ENCODE results near the gene PXDN. TPM values are rescaled to one million over a fixed set of nuclear protein-coding genes. Genes with fewer than 3 reads are reported as not detected.

PXDN gene
- total and polyA plus RNA-seq, 2 donors (not counting 3 experiments of a cell fraction or from before 2014, with no cell fraction given) = 231 to 308 TPM

DNA sequence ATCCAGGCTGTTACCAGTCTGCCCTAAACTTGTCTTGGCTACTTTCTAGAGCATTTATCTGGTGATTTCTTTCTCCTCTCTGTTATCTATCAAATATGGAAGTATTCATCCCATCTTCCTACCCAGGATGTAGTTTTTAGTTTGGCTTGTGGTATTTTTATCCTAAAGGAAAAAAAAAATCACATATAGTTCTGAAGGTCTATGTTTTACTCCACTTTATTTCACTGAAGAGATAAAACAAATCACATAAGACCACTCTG is 62.2 kb downstream of the PXDN start:
- ChIA-PET CTCF (interaction anchor here (1.4 to 3.0 kb wide), 3 partner anchors 9 to 69 kb away, joined by 3 to 14 read pairs (median 4); no protein-coding TSS in a partner anchor), POLR2A (no interaction called here)
- peaks cover 9% of the 10 kb centered on the region for H3K4me1 ChIP-seq (ENCODE audit: control insufficient read depth, extremely low read depth, insufficient read depth, low read length)
- H3K9ac ChIP-seq (replicated peaks; ENCODE audit: extremely low read depth, insufficient read depth, low read length) = no peak overlapping the region
- BruUV-seq (replicated peaks) = no TSS peak
- dilution Hi-C loops (cut with MboI; ENCODE audit: extremely low pct_ligation_motif_present, low sequenced_read_pairs) = no loop called here
- H3K9me1 ChIP-seq (replicated peaks; ENCODE audit: control insufficient read depth, extremely low read depth, insufficient read depth, low read length) = no peaks in the 10 kb centered on the region
- DNase-seq (ENCODE audit: low read depth, low spot score) (no peak), FAIRE-seq (no peak)
- no peak overlapping the region for H3K4me3 ChIP-seq (replicated peaks in 1 of 3; ENCODE audit: insufficient read depth in 1 of 3, low read depth in 1 of 3, low read length in 3 of 3)
- H3K27ac ChIP-seq (ENCODE audit: insufficient read depth, low read depth, low read length) = no peak overlapping the region
- no peaks in the 10 kb centered on the region for H3K27me3 ChIP-seq (ENCODE audit: control insufficient read depth in 2 of 2, insufficient read depth in 2 of 2, low read length in 2 of 2)
- no peaks in the 10 kb centered on the region for H3K9me3 ChIP-seq (replicated peaks; ENCODE audit: control insufficient read depth, insufficient read depth, low read length)
- peaks cover 4 to 29% of the 10 kb centered on the region in 2 experiments for H3K36me3 ChIP-seq (ENCODE audit: control insufficient read depth in 2 of 2, extremely low read depth in 1 of 2, insufficient read depth in 2 of 2, low read length in 2 of 2)
- TF ChIP-seq POLR2AphosphoS5 (IDR thresholded peaks at IDR 0.05; ENCODE audit: insufficient read depth, low read depth, low read length) (no peak), FOS (IDR thresholded peaks at IDR 0.05; ENCODE audit: borderline replicate concordance, insufficient read depth, low read length) (no peak), EZH2 (IDR thresholded peaks at IDR 0.05; ENCODE audit: borderline replicate concordance, low read depth, low read length, severe bottlenecking) (no peak), JUN (IDR thresholded peaks at IDR 0.05; ENCODE audit: borderline replicate concordance, insufficient read depth, insufficient read length, low read depth) (no peak), POLR2A (IDR thresholded peaks at IDR 0.05; ENCODE audit: low read depth, low read length) (no peak), MYC (IDR thresholded peaks at IDR 0.05; ENCODE audit: low read depth, low read length) (no peak), GATA2 (IDR thresholded peaks at IDR 0.05; ENCODE audit: insufficient read depth, insufficient read length, low read depth, low read length) (no peak)
- TF ChIP-seq, protein P1, sequence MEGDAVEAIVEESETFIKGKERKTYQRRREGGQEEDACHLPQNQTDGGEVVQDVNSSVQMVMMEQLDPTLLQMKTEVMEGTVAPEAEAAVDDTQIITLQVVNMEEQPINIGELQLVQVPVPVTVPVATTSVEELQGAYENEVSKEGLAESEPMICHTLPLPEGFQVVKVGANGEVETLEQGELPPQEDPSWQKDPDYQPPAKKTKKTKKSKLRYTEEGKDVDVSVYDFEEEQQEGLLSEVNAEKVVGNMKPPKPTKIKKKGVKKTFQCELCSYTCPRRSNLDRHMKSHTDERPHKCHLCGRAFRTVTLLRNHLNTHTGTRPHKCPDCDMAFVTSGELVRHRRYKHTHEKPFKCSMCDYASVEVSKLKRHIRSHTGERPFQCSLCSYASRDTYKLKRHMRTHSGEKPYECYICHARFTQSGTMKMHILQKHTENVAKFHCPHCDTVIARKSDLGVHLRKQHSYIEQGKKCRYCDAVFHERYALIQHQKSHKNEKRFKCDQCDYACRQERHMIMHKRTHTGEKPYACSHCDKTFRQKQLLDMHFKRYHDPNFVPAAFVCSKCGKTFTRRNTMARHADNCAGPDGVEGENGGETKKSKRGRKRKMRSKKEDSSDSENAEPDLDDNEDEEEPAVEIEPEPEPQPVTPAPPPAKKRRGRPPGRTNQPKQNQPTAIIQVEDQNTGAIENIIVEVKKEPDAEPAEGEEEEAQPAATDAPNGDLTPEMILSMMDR (IDR thresholded peaks at IDR 0.05; ENCODE audit: extremely low read depth in 1 of 2, insufficient read depth in 1 of 2, low read depth in 1 of 2, low read length in 2 of 2) = no peak
- TF ChIP-seq, protein P2, sequence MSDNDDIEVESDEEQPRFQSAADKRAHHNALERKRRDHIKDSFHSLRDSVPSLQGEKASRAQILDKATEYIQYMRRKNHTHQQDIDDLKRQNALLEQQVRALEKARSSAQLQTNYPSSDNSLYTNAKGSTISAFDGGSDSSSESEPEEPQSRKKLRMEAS (IDR thresholded peaks at IDR 0.05; ENCODE audit: insufficient read depth, insufficient read length) = no peak
- H2AFZ ChIP-seq (ENCODE audit: low read depth, low read length) = no peak overlapping the region
- no peak overlapping the region for H3K4me2 ChIP-seq (ENCODE audit: insufficient read depth, low read length)
- H3K79me2 ChIP-seq (ENCODE audit: control insufficient read depth, insufficient read depth, low read length) = no peaks in the 10 kb centered on the region
- H4K20me1 ChIP-seq (replicated peaks; ENCODE audit: control insufficient read depth, extremely low read depth, insufficient read depth, low read length) = no peaks in the 10 kb centered on the region
- intact Hi-C loops (cut with micrococcal nuclease) = no loop called here
